ENCODE measurements around the gene PHACTR1. TPM values are rescaled to one million over a fixed set of nuclear protein-coding genes. Genes with fewer than 3 reads are reported as not detected.
"Not testable (repeated sequence)": the region's sequence is repeated elsewhere in the genome, so short reads cannot be mapped to it uniquely, and the experiment has no call there.

Gene PHACTR1
- total and polyA plus RNA-seq, 7 donors: 0.60 to 7.5 (median 3.7) TPM

- Histone ChIP-seq H3K27me3 (no peaks in the 10 kb centered on the region), H3K4me3 (no peak overlapping the region), H3K27ac (no peak overlapping the region), H3K4me1 (no peaks in the 10 kb centered on the region), H3K9me3 (no peaks in the 10 kb centered on the region), H3K36me3 (peaks cover 8 to 83% (median 27%) of the 10 kb centered on the region in 4 donors)
- TF ChIP-seq EP300 (IDR thresholded peaks at IDR 0.05): no peak
- no peak for TF ChIP-seq CTCF (IDR thresholded peaks at IDR 0.05)
- no peak for TF ChIP-seq POLR2AphosphoS5 (IDR thresholded peaks at IDR 0.05)
- no peak for TF ChIP-seq POLR2A (IDR thresholded peaks at IDR 0.05)
- intact Hi-C loops (cut with DNase I): no loop called here
- DNase-seq: no peak
Measured at GRCh38 chr6:13314806-13315205, 598.2 kb downstream of the PHACTR1 start.

- no peak overlapping the region for H3K4me3 ChIP-seq
- no peaks in the 10 kb centered on the region for H3K9me3 ChIP-seq
- no peaks in the 10 kb centered on the region for H3K27me3 ChIP-seq
- no peaks in the 10 kb centered on the region for H3K4me1 ChIP-seq
- H3K36me3 ChIP-seq: peaks cover 12 to 94% (median 35%) of the 10 kb centered on the region in 4 donors
- intact Hi-C loops (cut with DNase I): no loop called here
- H3K27ac ChIP-seq: no peak overlapping the region
- 96 to 97% methylated on average over 5 of the region's 5 CpGs for WGBS, 2 donors
- TF ChIP-seq EP300 (IDR thresholded peaks at IDR 0.05) (no peak), CTCF (IDR thresholded peaks at IDR 0.05) (no peak), POLR2AphosphoS5 (IDR thresholded peaks at IDR 0.05) (no peak), POLR2A (IDR thresholded peaks at IDR 0.05) (no peak)
- no peak for DNase-seq
Measured at GRCh38 chr6:13315896-13316295, 599.3 kb downstream of the PHACTR1 start.

GRCh38 chr6:13318821-13319220 lies 602.3 kb downstream of the PHACTR1 start:
- Histone ChIP-seq H3K4me3 (no peak overlapping the region), H3K9me3 (no peaks in the 10 kb centered on the region), H3K27ac (no peak overlapping the region), H3K36me3 (peaks cover 12 to 100% (median 42%) of the 10 kb centered on the region in 4 donors), H3K27me3 (no peaks in the 10 kb centered on the region), H3K4me1 (no peaks in the 10 kb centered on the region)
- WGBS, 2 donors: 97 to 98% methylated on average over 2 of the region's 2 CpGs
- DNase-seq: no peak
- TF ChIP-seq EP300 (IDR thresholded peaks at IDR 0.05): no peak
- TF ChIP-seq POLR2AphosphoS5 (IDR thresholded peaks at IDR 0.05): no peak
- TF ChIP-seq POLR2A (IDR thresholded peaks at IDR 0.05): no peak
- TF ChIP-seq CTCF (IDR thresholded peaks at IDR 0.05): no peak
- intact Hi-C loops (cut with DNase I): no loop called here

GRCh38 chr6:13319891-13320564 lies 603.5 kb downstream of the PHACTR1 start:
- Histone ChIP-seq H3K9me3 (no peaks in the 10 kb centered on the region), H3K4me3 (no peak overlapping the region), H3K27ac (no peak overlapping the region), H3K4me1 (no peaks in the 10 kb centered on the region), H3K36me3 (peaks cover 12 to 100% (median 44%) of the 10 kb centered on the region in 4 donors), H3K27me3 (no peaks in the 10 kb centered on the region)
- WGBS, 2 donors: 92 to 94% methylated on average over 5 of the region's 5 CpGs
- TF ChIP-seq POLR2A (IDR thresholded peaks at IDR 0.05): no peak
- TF ChIP-seq POLR2AphosphoS5 (IDR thresholded peaks at IDR 0.05): no peak
- no peak for TF ChIP-seq EP300 (IDR thresholded peaks at IDR 0.05)
- no peak for TF ChIP-seq CTCF (IDR thresholded peaks at IDR 0.05)
- intact Hi-C loops (cut with DNase I): no loop called here
- DNase-seq: no peak

- peaks cover 0 to 50% (median 16%) of the 10 kb centered on the region in 4 donors for H3K36me3 ChIP-seq
- WGBS, 2 donors: 69 to 87% methylated on average over 3 of the region's 3 CpGs
- intact Hi-C loops (cut with DNase I); DNase-seq; H3K9me3 ChIP-seq; H3K4me3 ChIP-seq; H3K27ac ChIP-seq; H3K27me3 ChIP-seq: not testable (repeated sequence)
- H3K4me1 ChIP-seq: peaks cover 0 to 16% (median 7%) of the 10 kb centered on the region in 4 donors
Measured at GRCh38 chr6:13326031-13326586, 609.5 kb downstream of the PHACTR1 start.
